ENCODE data around the gene PRKCSH.

The PRKCSH gene

DNA sequence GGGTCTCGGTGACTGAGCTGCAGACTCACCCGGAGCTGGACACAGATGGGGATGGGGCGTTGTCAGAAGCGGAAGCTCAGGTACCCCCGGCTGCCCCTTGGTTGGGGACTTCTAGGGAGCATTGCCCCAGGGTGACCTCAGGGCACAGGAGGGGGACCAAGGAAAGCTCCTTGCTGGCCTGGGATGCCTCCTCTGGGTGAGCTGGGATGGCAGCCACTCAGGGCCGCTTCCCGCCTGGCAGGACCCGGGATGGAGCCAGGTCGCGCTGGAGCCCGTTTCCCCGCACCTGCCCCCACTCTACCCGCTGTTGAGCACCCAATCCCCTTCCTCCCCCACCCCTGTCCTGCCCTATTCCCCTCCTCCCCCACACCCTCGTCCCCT, 10.8 kb downstream of the PRKCSH start:
- ChIA-PET POLR2A (interaction anchor here (1.1 to 2.0 kb wide), 5 partner anchors 11 to 152 kb away, joined by 3 to 8 read pairs (median 5); partner anchors contain the start of genes EPOR, ODAD3, PRKCSH and SWSAP1), CTCF (interaction anchor here (0.6 to 2.1 kb wide), 12 partner anchors 9 to 203 kb away, joined by 3 to 10 read pairs (median 4); partner anchors contain the start of genes CCDC159, EPOR and TMEM205)
- H3K36me3 ChIP-seq (ENCODE audit: control insufficient read depth in 2 of 2, insufficient read depth in 1 of 2, low read length in 2 of 2) = peaks cover 25 to 85% of the 10 kb centered on the region in 2 experiments; a peak in 2 of 3 replicates

DNA sequence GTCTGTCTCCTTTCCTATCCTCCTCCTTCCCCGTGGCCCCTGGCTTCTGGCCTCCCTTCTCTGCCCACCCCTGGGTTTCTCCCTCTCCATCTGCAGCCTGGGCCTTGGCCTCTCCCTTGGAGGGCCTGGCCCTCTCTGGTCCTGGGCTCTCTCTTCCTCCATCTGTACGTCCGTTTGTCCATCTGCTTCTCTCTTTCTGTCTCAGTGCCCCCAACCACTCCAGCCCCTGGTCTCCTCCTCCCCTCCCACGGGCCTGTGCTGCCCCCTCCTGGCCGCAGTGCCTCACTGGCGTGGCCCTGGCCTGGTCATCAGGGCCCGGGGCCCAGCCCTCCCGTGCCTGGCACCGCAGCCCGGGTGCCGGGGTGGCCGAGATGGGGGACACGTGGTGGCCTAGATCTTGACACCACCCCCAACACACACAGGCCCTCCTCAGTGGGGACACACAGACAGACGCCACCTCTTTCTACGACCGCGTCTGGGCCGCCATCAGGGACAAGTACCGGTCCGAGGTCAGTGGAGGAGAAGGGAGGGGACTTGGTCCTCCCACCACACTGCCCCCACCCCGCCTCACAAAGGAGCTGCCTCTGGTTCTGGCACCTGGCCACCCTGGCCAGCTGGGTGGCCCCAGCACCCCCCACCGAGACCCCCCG, 11.3 kb downstream of the PRKCSH start:
- no peaks in the 10 kb centered on the region for H3K9me3 ChIP-seq (ENCODE audit: control insufficient read depth, insufficient read depth, low read depth, low read length)
- H3K4me1 ChIP-seq (ENCODE audit: control insufficient read depth, insufficient read depth, low read length) = no peaks in the 10 kb centered on the region
- no peak overlapping the region for H3K27ac ChIP-seq (ENCODE audit: extremely low read depth, low read depth, low read length)
- H3K36me3 ChIP-seq (ENCODE audit: control insufficient read depth in 2 of 2, insufficient read depth in 1 of 2, low read length in 2 of 2) = peaks cover 25 to 80% of the 10 kb centered on the region in 2 experiments; a peak in 2 of 3 replicates
- no peak overlapping the region for H3K4me3 ChIP-seq (ENCODE audit: low read depth, low read length)
- POLR2A ChIA-PET = interaction anchor here (1.1 to 2.0 kb wide), 4 partner anchors 63 to 153 kb away, joined by 5 to 8 read pairs (median 6); partner anchors contain the start of genes EPOR and SWSAP1
- CTCF ChIA-PET = interaction anchor here (0.6 to 2.1 kb wide), 12 partner anchors 9 to 303 kb away, joined by 3 to 10 read pairs (median 5); partner anchors contain the start of gene EPOR
- no peak for TF ChIP-seq ZNF585B (tag by site-specific recombination; IDR thresholded peaks at IDR 0.05)
- TF ChIP-seq ZNF654 (tag by site-specific recombination; IDR thresholded peaks at IDR 0.05; ENCODE audit: low read depth) = peak; percentile 89
- peak; percentile 39; the same call in 1 of the 2 replicates for TF ChIP-seq SP7 (tag by site-specific recombination; IDR thresholded peaks at IDR 0.05)
- TF ChIP-seq ZNF600 (tag by site-specific recombination; IDR thresholded peaks at IDR 0.05) = 0 out of 2 replicates have a peak, but pooled peaks have one; percentile 18
- TF ChIP-seq KLF8 (tag by site-specific recombination; IDR thresholded peaks at IDR 0.05) = peak; percentile 9; the same call in 1 of the 2 replicates
- peak; percentile 14; the same call in 1 of the 2 replicates for TF ChIP-seq KLF9 (tag by site-specific recombination; IDR thresholded peaks at IDR 0.05; ENCODE audit: low read depth)
- TF ChIP-seq, protein P1, sequence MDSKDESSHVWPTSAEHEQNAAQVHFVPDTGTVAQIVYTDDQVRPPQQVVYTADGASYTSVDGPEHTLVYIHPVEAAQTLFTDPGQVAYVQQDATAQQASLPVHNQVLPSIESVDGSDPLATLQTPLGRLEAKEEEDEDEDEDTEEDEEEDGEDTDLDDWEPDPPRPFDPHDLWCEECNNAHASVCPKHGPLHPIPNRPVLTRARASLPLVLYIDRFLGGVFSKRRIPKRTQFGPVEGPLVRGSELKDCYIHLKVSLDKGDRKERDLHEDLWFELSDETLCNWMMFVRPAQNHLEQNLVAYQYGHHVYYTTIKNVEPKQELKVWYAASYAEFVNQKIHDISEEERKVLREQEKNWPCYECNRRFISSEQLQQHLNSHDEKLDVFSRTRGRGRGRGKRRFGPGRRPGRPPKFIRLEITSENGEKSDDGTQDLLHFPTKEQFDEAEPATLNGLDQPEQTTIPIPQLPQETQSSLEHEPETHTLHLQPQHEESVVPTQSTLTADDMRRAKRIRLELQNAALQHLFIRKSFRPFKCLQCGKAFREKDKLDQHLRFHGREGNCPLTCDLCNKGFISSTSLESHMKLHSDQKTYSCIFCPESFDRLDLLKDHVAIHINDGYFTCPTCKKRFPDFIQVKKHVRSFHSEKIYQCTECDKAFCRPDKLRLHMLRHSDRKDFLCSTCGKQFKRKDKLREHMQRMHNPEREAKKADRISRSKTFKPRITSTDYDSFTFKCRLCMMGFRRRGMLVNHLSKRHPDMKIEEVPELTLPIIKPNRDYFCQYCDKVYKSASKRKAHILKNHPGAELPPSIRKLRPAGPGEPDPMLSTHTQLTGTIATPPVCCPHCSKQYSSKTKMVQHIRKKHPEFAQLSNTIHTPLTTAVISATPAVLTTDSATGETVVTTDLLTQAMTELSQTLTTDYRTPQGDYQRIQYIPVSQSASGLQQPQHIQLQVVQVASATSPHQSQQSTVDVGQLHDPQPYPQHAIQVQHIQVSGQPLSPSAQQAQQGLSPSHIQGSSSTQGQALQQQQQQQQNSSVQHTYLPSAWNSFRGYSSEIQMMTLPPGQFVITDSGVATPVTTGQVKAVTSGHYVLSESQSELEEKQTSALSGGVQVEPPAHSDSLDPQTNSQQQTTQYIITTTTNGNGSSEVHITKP (tag by site-specific recombination; IDR thresholded peaks at IDR 0.05) = no peak
- TF ChIP-seq, protein P2, sequence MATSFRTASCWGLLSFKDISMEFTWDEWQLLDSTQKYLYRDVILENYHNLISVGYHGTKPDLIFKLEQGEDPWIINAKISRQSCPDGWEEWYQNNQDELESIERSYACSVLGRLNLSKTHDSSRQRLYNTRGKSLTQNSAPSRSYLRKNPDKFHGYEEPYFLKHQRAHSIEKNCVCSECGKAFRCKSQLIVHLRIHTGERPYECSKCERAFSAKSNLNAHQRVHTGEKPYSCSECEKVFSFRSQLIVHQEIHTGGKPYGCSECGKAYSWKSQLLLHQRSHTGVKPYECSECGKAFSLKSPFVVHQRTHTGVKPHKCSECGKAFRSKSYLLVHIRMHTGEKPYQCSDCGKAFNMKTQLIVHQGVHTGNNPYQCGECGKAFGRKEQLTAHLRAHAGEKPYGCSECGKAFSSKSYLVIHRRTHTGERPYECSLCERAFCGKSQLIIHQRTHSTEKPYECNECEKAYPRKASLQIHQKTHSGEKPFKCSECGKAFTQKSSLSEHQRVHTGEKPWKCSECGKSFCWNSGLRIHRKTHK (tag by site-specific recombination; IDR thresholded peaks at IDR 0.05) = no peak
- TF ChIP-seq ZFHX2 (tag by site-specific recombination; conservative IDR thresholded peaks at IDR 0.05) = peak; percentile 40
- TF ChIP-seq, protein P3, sequence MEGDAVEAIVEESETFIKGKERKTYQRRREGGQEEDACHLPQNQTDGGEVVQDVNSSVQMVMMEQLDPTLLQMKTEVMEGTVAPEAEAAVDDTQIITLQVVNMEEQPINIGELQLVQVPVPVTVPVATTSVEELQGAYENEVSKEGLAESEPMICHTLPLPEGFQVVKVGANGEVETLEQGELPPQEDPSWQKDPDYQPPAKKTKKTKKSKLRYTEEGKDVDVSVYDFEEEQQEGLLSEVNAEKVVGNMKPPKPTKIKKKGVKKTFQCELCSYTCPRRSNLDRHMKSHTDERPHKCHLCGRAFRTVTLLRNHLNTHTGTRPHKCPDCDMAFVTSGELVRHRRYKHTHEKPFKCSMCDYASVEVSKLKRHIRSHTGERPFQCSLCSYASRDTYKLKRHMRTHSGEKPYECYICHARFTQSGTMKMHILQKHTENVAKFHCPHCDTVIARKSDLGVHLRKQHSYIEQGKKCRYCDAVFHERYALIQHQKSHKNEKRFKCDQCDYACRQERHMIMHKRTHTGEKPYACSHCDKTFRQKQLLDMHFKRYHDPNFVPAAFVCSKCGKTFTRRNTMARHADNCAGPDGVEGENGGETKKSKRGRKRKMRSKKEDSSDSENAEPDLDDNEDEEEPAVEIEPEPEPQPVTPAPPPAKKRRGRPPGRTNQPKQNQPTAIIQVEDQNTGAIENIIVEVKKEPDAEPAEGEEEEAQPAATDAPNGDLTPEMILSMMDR (tag by site-specific recombination; IDR thresholded peaks at IDR 0.05) = peak; percentile 88
- peak; percentile 81 for TF ChIP-seq ZNF2 (tag by site-specific recombination; IDR thresholded peaks at IDR 0.05)
- TF ChIP-seq, protein P4, sequence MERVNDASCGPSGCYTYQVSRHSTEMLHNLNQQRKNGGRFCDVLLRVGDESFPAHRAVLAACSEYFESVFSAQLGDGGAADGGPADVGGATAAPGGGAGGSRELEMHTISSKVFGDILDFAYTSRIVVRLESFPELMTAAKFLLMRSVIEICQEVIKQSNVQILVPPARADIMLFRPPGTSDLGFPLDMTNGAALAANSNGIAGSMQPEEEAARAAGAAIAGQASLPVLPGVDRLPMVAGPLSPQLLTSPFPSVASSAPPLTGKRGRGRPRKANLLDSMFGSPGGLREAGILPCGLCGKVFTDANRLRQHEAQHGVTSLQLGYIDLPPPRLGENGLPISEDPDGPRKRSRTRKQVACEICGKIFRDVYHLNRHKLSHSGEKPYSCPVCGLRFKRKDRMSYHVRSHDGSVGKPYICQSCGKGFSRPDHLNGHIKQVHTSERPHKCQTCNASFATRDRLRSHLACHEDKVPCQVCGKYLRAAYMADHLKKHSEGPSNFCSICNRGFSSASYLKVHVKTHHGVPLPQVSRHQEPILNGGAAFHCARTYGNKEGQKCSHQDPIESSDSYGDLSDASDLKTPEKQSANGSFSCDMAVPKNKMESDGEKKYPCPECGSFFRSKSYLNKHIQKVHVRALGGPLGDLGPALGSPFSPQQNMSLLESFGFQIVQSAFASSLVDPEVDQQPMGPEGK (tag by site-specific recombination; IDR thresholded peaks at IDR 0.05) = peak; percentile 71; the same call in 1 of the 2 replicates
- peak; percentile 65; the same call in 1 of the 2 replicates for TF ChIP-seq ZNF394 (tag by site-specific recombination; IDR thresholded peaks at IDR 0.05; ENCODE audit: borderline replicate concordance)
- TF ChIP-seq ZNF112 (tag by site-specific recombination; IDR thresholded peaks at IDR 0.05) = no peak
- TF ChIP-seq ZNF366 (tag by site-specific recombination; conservative IDR thresholded peaks at IDR 0.05) = peak; percentile 55; the same call in 1 of the 2 replicates
- no peak for TF ChIP-seq ZNF391 (tag by site-specific recombination; IDR thresholded peaks at IDR 0.05; ENCODE audit: borderline replicate concordance, low read depth)
- TF ChIP-seq, protein P5, sequence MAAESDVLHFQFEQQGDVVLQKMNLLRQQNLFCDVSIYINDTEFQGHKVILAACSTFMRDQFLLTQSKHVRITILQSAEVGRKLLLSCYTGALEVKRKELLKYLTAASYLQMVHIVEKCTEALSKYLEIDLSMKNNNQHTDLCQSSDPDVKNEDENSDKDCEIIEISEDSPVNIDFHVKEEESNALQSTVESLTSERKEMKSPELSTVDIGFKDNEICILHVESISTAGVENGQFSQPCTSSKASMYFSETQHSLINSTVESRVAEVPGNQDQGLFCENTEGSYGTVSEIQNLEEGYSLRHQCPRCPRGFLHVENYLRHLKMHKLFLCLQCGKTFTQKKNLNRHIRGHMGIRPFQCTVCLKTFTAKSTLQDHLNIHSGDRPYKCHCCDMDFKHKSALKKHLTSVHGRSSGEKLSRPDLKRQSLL (tag by site-specific recombination; IDR thresholded peaks at IDR 0.05) = no peak
- 0 out of 2 replicates have a peak, but pooled peaks have one; percentile 17 for TF ChIP-seq ZBTB20 (tag by site-specific recombination; IDR thresholded peaks at IDR 0.05)

More for the DNA sequence above, 10.8 kb downstream of the PRKCSH start:
- no peak overlapping the region for H3K27ac ChIP-seq (ENCODE audit: extremely low read depth, low read depth, low read length)
- TF ChIP-seq ZIC2 (tag by site-specific recombination; IDR thresholded peaks at IDR 0.05) (no peak), ZNF558 (tag by site-specific recombination; IDR thresholded peaks at IDR 0.05) (no peak), ZNF223 (tag by site-specific recombination; IDR thresholded peaks at IDR 0.05) (no peak), ZNF660 (tag by site-specific recombination; IDR thresholded peaks at IDR 0.05) (no peak)
- TF ChIP-seq, protein P6, sequence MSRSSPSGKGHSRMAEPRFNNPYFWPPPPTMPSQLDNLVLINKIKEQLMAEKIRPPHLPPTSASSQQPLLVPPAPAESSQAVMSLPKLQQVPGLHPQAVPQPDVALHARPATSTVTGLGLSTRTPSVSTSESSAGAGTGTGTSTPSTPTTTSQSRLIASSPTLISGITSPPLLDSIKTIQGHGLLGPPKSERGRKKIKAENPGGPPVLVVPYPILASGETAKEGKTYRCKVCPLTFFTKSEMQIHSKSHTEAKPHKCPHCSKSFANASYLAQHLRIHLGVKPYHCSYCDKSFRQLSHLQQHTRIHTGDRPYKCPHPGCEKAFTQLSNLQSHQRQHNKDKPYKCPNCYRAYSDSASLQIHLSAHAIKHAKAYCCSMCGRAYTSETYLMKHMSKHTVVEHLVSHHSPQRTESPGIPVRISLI (tag by site-specific recombination; IDR thresholded peaks at IDR 0.05) = no peak
- no peak overlapping the region for H3K4me3 ChIP-seq (ENCODE audit: low read depth, low read length)
- H3K9me3 ChIP-seq (ENCODE audit: control insufficient read depth, insufficient read depth, low read depth, low read length) = no peaks in the 10 kb centered on the region
- no peaks in the 10 kb centered on the region for H3K4me1 ChIP-seq (ENCODE audit: control insufficient read depth, insufficient read depth, low read length)
